Body of pancreas (tissue), 4 donors: ENCODE measurements around the gene PDK2.

Source experiments
- POLR2A ChIP-seq, 3 donors: fragments of 450-650 bp; IDR thresholded peaks; one replicate each; pipeline ENCODE4 v1.6.1; 2016; ENCODE audit warnings: antibody characterized with exemption in 3 of 3, mild to moderate bottlenecking in 2 of 3
- TF ChIP-seq, protein P1 (sequence below), 7 experiments: fragments of 450-650 bp in 4 of 7; fragments of 200-600 bp in 3 of 7; sonication (generic) in 3 of 7; IDR thresholded peaks; one replicate each; pipeline ENCODE4 v1.5.1; 2016 to 2019; ENCODE audit warnings: antibody characterized with exemption in 7 of 7

DNA sequence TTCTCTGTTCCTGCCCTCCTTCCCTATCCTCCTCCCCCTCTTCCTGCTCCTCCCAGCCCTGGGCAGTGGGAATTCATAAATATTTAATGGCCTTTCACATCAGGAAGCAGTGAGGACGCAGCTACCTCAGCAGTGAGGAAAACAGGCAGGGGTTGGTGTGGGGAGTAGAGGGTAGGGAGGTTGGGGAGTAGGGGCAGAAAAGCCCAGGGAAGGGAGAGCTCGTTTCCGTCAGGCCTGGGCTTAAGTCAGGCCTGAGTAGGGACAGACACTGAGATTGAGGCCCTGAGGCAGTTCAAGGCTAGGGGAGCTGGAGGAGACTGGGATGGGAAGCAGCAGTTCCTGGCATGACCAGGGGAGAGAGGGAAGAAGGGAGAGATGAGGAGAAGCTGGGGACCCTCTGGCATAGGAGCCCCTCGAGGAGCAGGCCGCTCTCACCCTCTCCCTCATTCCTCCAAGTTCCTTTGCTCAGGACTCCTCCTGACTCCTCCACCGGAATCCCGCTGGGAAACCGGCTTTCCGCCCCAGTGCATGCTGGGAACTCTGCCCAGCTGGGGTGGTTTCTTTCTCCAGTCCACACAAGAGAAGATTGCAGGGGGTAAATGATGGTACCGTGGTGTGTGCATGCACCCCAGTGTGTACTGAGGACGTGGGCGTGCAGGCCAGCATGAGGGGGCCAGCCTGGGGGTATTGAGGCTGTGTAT is 28.6 kb downstream of the PDK2 start:
- TF ChIP-seq, protein P1, sequence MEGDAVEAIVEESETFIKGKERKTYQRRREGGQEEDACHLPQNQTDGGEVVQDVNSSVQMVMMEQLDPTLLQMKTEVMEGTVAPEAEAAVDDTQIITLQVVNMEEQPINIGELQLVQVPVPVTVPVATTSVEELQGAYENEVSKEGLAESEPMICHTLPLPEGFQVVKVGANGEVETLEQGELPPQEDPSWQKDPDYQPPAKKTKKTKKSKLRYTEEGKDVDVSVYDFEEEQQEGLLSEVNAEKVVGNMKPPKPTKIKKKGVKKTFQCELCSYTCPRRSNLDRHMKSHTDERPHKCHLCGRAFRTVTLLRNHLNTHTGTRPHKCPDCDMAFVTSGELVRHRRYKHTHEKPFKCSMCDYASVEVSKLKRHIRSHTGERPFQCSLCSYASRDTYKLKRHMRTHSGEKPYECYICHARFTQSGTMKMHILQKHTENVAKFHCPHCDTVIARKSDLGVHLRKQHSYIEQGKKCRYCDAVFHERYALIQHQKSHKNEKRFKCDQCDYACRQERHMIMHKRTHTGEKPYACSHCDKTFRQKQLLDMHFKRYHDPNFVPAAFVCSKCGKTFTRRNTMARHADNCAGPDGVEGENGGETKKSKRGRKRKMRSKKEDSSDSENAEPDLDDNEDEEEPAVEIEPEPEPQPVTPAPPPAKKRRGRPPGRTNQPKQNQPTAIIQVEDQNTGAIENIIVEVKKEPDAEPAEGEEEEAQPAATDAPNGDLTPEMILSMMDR (IDR thresholded peaks at IDR 0.05), result no peak
- no peak for TF ChIP-seq POLR2A (IDR thresholded peaks at IDR 0.05)
